ENCODE measurements around the gene SALL4.

SALL4 gene

GRCh38 chr20:51734876-51735720 lies 67.2 kb downstream of the SALL4 start:
- no peak for DNase-seq

GRCh38 chr20:51733070-51733469 lies 69.3 kb downstream of the SALL4 start:
- no peak for DNase-seq

Data from hematopoietic multipotent progenitor cell treated with erythropoietin and hydrocortisone succinate and interleukin-3 and kit ligand, for 8 days (in vitro differentiated cells).